Measurements from ENCODE around the gene SEPSECS.

SEPSECS gene

GRCh38 chr4:25159837-25160713 lies at the start of gene SEPSECS:
TSS of gene SEPSECS (minus strand) at chr4:25160449. CDS start at chr4:25160369, 80 bp downstream.
- peak; percentile 98 for DNase-seq (ENCODE audit: low spot score)

DNA sequence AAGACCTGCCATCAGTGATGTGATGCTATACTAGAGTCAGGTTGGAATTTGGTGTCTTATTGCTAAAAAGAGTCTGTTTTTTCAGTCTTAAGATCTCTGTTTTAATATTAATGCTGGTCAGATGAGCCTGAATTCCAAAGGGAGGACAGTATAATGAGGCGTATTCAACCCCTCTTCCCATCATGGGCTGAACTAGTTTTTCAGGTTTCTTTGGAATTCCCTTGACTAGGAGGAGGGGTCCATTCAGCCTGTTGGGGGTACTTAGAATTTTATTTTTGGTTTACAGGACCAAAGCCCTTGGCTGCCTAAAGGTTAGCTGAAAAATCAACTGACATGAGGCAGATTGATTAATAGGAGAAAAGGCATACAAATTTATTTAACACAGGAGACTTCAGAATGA lies 49.5 kb upstream of the SEPSECS start:
- no peak for DNase-seq (ENCODE audit: low spot score)

GRCh38 chr4:25207997-25208396 lies 47.7 kb upstream of the SEPSECS start:
- no peak for DNase-seq (ENCODE audit: low spot score)

- DNase-seq (ENCODE audit: low spot score), result no peak
These were observed 38.5 kb upstream of the SEPSECS start for GRCh38 chr4:25198713-25199112.

- DNase-seq (ENCODE audit: low spot score), result no peak
These were observed 30.2 kb upstream of the SEPSECS start for GRCh38 chr4:25190407-25190806.

DNA sequence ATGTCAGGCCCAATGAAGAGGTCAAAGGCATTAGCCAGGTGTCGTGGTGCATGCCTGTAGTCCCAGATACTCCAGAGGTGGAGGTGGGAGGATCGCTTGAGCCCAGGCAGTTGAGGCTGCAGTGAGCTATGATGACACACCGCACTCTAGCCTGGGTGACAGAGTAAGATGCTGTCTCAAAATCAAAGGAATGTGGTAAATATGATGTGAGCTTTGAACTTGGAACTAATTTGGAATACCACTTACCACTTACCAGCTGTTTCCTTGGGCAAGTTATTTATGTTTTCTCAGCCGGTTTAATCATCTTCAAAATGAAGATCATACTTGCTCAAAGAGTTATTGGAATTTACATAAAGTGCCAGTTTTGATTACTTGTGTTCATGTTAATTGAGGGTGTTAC lies 23.8 kb upstream of the SEPSECS start:
- no peak for DNase-seq (ENCODE audit: low spot score)

DNA sequence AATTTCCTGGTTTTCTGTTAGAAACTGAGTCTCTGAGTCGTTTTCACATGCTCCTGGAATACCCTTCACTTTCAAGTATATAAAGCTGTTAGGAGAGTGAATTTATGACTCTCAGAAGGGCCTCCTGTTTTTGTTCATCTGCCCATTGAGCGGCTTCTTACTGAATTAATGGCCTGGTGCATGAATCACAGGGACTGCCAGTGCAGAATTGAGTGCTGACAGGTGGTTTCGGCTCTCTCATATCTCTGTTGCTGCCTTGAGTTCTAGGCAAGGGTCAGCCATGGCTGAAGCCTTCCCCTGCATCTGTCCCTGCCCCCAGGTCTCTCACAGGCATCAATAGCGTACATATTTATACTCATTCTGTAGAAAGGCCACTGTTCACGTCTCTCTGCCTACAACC lies 22.7 kb upstream of the SEPSECS start:
- DNase-seq (ENCODE audit: low spot score), result no peak

GRCh38 chr4:25180524-25181131 lies 20.4 kb upstream of the SEPSECS start:
- DNase-seq (ENCODE audit: low spot score), result peak; percentile 62

DNA sequence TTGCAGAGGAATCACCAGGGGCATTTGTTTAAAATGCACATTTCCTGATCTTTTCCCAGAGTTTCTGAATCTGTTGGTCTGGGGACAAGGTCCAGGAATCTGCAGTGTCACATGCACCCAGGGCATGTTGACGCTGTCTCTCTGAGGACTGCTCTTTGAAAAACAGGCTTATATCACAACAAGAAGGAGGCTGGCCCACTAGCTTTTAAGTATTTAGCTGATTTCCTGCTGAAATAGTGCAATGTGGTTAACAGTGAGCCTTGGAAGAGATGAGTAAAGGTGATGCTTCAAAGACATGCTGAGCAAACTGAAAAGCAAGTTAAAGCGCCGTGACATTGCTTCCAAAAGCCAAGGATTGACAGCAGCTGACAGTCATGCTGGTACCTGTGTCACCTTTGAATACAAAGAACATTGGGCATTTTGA lies 18.6 kb upstream of the SEPSECS start:
- no peak for DNase-seq (ENCODE audit: low spot score)

GRCh38 chr4:25177147-25177546 lies 16.9 kb upstream of the SEPSECS start:
- DNase-seq (ENCODE audit: low spot score), result no peak

DNA sequence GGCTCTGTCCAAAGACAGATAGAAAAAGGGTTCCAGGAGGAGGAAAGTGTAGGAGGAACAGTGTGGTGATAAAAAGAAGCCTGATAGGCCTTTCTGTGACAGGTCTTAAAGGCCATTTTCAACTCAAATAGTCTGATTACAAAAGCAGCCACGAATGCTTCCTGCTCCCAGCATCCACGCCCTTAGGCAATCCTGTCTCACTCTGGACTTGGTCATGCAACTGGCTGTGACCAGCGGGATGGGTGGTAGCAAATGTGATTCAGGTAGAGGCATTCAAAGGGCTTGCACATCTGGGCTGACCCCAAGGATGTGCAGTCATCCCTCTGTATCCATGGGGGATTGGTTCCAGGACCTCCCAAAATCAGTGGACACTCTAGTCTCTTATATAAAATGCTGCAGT lies 14.4 kb upstream of the SEPSECS start:
- no peak for DNase-seq (ENCODE audit: low spot score)

- DNase-seq (ENCODE audit: low spot score), result no peak
These were observed 13.0 kb upstream of the SEPSECS start for GRCh38 chr4:25172961-25173915.

DNA sequence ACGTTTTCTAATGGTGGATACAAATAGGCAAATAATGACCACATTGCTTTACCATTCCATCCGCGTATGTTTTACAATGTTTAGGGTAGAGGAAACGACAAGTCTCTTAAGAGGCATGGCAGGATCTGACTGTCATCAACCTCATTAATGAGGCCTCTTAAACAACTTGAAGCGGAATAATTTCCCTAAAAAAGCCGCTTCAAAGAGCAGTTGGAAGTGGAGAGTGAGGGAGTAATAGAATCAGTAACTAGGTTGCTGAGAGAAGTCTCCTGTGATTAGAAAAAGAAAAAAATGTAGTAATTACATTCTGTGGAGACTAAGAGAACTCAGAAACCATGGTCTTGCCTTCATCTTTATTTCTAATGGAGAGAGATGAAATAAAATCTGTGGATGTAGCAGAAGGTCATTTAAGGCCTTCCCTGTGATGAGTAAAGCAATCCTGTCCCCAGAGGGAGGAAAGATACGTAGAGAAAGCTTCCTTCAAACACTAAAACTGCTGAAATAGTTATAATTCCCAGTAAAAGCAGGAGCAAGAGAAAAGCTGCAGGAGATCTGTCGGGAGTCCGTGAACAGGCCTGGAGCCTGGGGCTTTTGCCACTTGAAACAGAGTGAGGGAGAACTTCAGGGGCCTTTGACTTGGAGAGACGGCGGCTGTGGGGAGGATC lies 11.1 kb upstream of the SEPSECS start:
- no peak for DNase-seq (ENCODE audit: low spot score)

GRCh38 chr4:25169446-25169845 lies 9.2 kb upstream of the SEPSECS start:
- no peak for DNase-seq (ENCODE audit: low spot score)

- DNase-seq (ENCODE audit: low spot score), result no peak
These were observed 5.7 kb upstream of the SEPSECS start for GRCh38 chr4:25165916-25166315.

- DNase-seq (ENCODE audit: low spot score), result no peak
These were observed 2.9 kb upstream of the SEPSECS start for GRCh38 chr4:25163196-25163595.

DNA sequence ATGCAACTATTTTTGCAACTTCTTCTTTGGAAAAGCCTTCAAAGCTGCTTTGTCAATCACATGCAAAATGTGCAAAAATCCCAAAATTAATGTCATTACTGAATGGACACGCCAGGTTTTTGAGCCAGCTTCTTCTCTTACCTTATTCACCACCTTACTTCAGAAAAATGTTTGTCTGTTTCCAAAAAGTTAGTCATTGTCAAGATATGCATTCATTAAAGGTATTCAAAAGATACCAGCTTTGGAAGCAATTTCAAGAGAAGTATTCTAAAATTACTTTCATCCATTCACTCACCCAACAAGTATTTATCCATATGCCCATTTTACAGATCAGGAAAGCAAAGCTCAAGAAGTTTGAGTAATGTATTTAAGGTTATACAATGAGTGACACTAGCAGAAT lies 2.3 kb upstream of the SEPSECS start:
- no peak for DNase-seq (ENCODE audit: low spot score)

GRCh38 chr4:25161593-25161950 lies 1.3 kb upstream of the SEPSECS start:
- peak; percentile 11 for DNase-seq (ENCODE audit: low spot score)

DNA sequence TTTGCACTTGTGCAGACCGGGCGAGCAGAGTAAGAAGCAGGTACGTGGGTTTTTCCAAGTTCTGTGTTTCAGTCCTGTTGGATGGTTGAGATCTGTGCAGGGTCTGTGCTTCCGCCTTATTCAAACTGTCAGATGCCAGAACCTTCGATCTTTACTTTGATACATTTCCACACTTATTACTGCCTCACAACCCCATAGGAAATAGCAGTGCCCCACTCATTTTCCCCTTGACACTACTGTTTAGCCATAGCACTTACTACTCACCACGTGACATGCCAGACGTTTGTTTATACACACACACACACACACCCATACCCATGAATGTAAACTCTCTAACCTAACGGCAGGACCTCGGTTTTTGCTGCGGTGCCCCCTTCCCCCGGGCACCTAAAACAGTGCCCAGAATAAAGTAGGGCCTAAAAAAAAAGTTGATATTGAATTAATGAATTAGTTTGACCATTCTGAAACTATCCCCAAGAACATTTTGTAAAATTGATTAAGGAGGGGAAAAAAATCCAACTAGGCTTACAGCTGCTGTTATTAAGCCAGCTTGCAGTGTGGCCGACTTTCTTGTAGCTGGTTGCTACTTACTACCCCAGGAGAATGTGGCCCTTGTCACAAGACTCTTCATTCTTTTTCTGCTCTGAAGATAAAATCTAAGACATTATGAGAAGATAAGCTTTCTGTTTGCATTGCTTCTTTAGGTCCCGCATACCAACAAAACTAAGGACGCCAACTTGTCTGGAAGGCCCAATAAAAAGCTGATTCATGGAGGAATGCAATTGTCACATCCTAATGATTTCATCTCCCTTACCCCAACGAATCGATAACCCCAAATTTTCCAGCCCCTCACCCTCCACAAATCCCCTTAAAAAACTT lies 704 bp upstream of the SEPSECS start:
- DNase-seq (ENCODE audit: low spot score), result peak; percentile 23

GRCh38 chr4:25158817-25159216 lies 1.4 kb downstream of the SEPSECS start:
- no peak for DNase-seq (ENCODE audit: low spot score)

- no peak for DNase-seq (ENCODE audit: low spot score)
These were observed 3.2 kb downstream of the SEPSECS start for GRCh38 chr4:25157081-25157480.

Data from hematopoietic multipotent progenitor cell treated with erythropoietin and hydrocortisone succinate and interleukin-3 and kit ligand, for 15 days (in vitro differentiated cells).